HepG2 (cell line): ENCODE data around the gene GATB. TPM values are rescaled to one million over a fixed set of nuclear protein-coding genes. Genes with fewer than 3 reads are reported as not detected.

Experiments
- ATAC-seq: fragments of 200-7000 bp; cut with Tn5 transposase; 3 replicates; pipeline ENCODE4 v1.9.1; 2020; ENCODE audit warnings: mild to moderate bottlenecking, moderate library complexity
- BruUV-seq: library from RNA; stranded (reverse); fragments of 400-500 nt; replicated peaks from 2 replicates; lab custom pipeline; 2021; lab: Mats Ljungman, UMichigan
- CTCF ChIA-PET: fragments of 300-600 bp; formaldehyde crosslinking; extraction: SDS; loops from one replicate; lab custom pipeline; 2021; ENCODE audit warnings: low total read pairs, inconsistent platforms, low intra/inter-chr PET ratio; lab: Yijun Ruan, JAX
- POLR2A ChIA-PET: fragments of 350-600 bp; sonication (Branson Sonifier 250); formaldehyde crosslinking; loops from one replicate; lab custom pipeline; 2020; ENCODE audit warnings: antibody characterized with exemption, inconsistent platforms; lab: Yijun Ruan, JAX
- DNase-seq: peaks from one replicate; pipeline ENCODE4 v3.0.0-alpha.2; 2015; ENCODE audit warnings: low spot score
- FAIRE-seq: peaks from 3 replicates; lab custom pipeline; 2011; peaks lifted over from hg19 to GRCh38; lab: Jason Lieb, UNC
- H2AFZ ChIP-seq: one replicate; pipeline ENCODE4 v1.6.1; 2011; ENCODE audit warnings: low read length, inconsistent platforms
- H3K27ac ChIP-seq: fragments of 300-600 bp; 3 replicates; pipeline ENCODE4 v1.8.0; 2011; ENCODE audit warnings: mixed run types, mild to moderate bottlenecking, mixed read lengths, low read length, inconsistent platforms; ENCODE audit not compliant: insufficient read depth; ENCODE audit errors: extremely low read length
- H3K27me3 ChIP-seq, 2 experiments: fragments of 200-600 bp in 1 of 2; 2 replicates in 1 of 2; 3 replicates in 1 of 2; pipeline versions ENCODE4 v1.6.0 to v1.8.0; 2011; ENCODE audit warnings: low read length in 2 of 2, mild to moderate bottlenecking in 2 of 2, moderate library complexity in 2 of 2, inconsistent platforms in 1 of 2; ENCODE audit not compliant: insufficient read depth in 2 of 2, control insufficient read depth in 1 of 2
- H3K36me3 ChIP-seq, 2 experiments: fragments of 200-600 bp in 1 of 2; replicated peaks in 1 of 2; 2 replicates in 1 of 2; 3 replicates in 1 of 2; pipeline versions ENCODE4 v1.5.1 to v1.8.0; 2011; ENCODE audit warnings: low read length in 2 of 2, inconsistent platforms in 1 of 2; ENCODE audit not compliant: insufficient read depth in 2 of 2, control insufficient read depth in 1 of 2
- H3K4me1 ChIP-seq: 2 replicates; pipeline ENCODE4 v1.5.1; 2012; ENCODE audit warnings: low read length, inconsistent platforms; ENCODE audit not compliant: insufficient read depth
- H3K4me2 ChIP-seq: 2 replicates; pipeline ENCODE4 v1.6.0; 2011; ENCODE audit warnings: low read depth, low read length, inconsistent platforms
- H3K4me3 ChIP-seq, 3 experiments: fragments of 200-600 bp in 1 of 3; sonication (generic), shearing (Covaris generic) in 1 of 3; replicated peaks in 1 of 3; 2 replicates each; pipeline ENCODE4 v1.5.1; 2011 to 2016; ENCODE audit warnings: low read length in 3 of 3, inconsistent platforms in 2 of 3, low read depth in 2 of 3, mild to moderate bottlenecking in 2 of 3, control low read depth in 1 of 3, mixed read lengths in 1 of 3; ENCODE audit not compliant: insufficient read depth in 1 of 3
- H3K79me2 ChIP-seq: one replicate; pipeline ENCODE4 v1.6.1; 2011; ENCODE audit warnings: low read length, inconsistent platforms; ENCODE audit not compliant: insufficient read depth
- H3K9ac ChIP-seq: 2 replicates; pipeline ENCODE4 v1.6.0; 2011; ENCODE audit warnings: mild to moderate bottlenecking, low read depth, low read length, inconsistent platforms; ENCODE audit not compliant: insufficient read depth
- H3K9me3 ChIP-seq: 2 replicates; pipeline ENCODE4 v1.5.1; 2012; ENCODE audit warnings: mild to moderate bottlenecking, low read length
- H4K20me1 ChIP-seq: 2 replicates; pipeline ENCODE4 v1.6.0; 2011; ENCODE audit warnings: inconsistent platforms, mild to moderate bottlenecking, low read length, moderate library complexity; ENCODE audit not compliant: insufficient read depth
- AHDC1 ChIP-seq: sonication (generic); formaldehyde crosslinking; IDR thresholded peaks from 2 replicates; pipeline ENCODE4 v1.5.1; 2020; ENCODE audit warnings: mild to moderate bottlenecking, missing genetic modification reagents, borderline replicate concordance
- CC2D1A ChIP-seq: sonication (generic); formaldehyde crosslinking; IDR thresholded peaks from 2 replicates; pipeline ENCODE4 v1.8.1; 2023; ENCODE audit warnings: mild to moderate bottlenecking, missing genetic modification reagents
- DBP ChIP-seq: sonication (generic); formaldehyde crosslinking; IDR thresholded peaks from 2 replicates; pipeline ENCODE4 v1.4.0; 2020; ENCODE audit warnings: missing genetic modification reagents; ENCODE audit errors: not compliant biosample characterization
- DNMT1 ChIP-seq: sonication (generic); formaldehyde crosslinking; IDR thresholded peaks from 2 replicates; pipeline ENCODE4 v1.5.1; 2020; ENCODE audit warnings: mild to moderate bottlenecking, missing genetic modification reagents
- HNF4A ChIP-seq: sonication (generic); formaldehyde crosslinking; IDR thresholded peaks from 2 replicates; pipeline ENCODE4 v1.4.0; 2020; ENCODE audit warnings: missing genetic modification reagents
- HNRNPL ChIP-seq: fragments of 200-400 bp; formaldehyde crosslinking; IDR thresholded peaks from 2 replicates; pipeline ENCODE4 v1.6.1; 2017; ENCODE audit warnings: mild to moderate bottlenecking, low read depth, low read length
- HOXA9 ChIP-seq: sonication (generic); formaldehyde crosslinking; IDR thresholded peaks from 2 replicates; pipeline ENCODE4 v1.8.1; 2022; ENCODE audit warnings: missing genetic modification reagents, mild to moderate bottlenecking, moderate library complexity, borderline replicate concordance
- KAT8 ChIP-seq: IDR thresholded peaks from 2 replicates; pipeline ENCODE4 v1.6.1; 2016; ENCODE audit warnings: missing genetic modification reagents, missing compliant biosample characterization
- KDM5A ChIP-seq: fragments of 200-600 bp; sonication (generic); IDR thresholded peaks from 2 replicates; pipeline ENCODE4 v1.7.0; 2018; ENCODE audit warnings: antibody characterized with exemption, mild to moderate bottlenecking, low read length, borderline replicate concordance
- KLF16 ChIP-seq, 2 experiments: sonication (generic) in 1 of 2; formaldehyde crosslinking in 1 of 2; IDR thresholded peaks; 2 replicates each; pipeline versions ENCODE4 v1.6.1 to v1.8.0; 2016 to 2023; ENCODE audit warnings: missing genetic modification reagents in 2 of 2, missing compliant biosample characterization in 1 of 2
- MAFK ChIP-seq, 2 experiments: IDR thresholded peaks in 1 of 2; conservative IDR thresholded peaks in 1 of 2; 2 replicates each; pipeline ENCODE4 v1.6.1; 2011; ENCODE audit warnings: improper control_type of control experiment in 2 of 2, low read length in 2 of 2
- RBM39 ChIP-seq: fragments of 200-400 bp; formaldehyde crosslinking; IDR thresholded peaks from one replicate; pipeline ENCODE4 v1.6.1; 2018; ENCODE audit warnings: antibody characterized with exemption, mild to moderate bottlenecking, low read depth, low read length; ENCODE audit not compliant: poor library complexity, severe bottlenecking
- RFXANK ChIP-seq: IDR thresholded peaks from 2 replicates; pipeline ENCODE4 v1.6.1; 2016
- SNAI1 ChIP-seq: sonication (generic); formaldehyde crosslinking; IDR thresholded peaks from 2 replicates; pipeline ENCODE4 v1.5.0; 2020; ENCODE audit warnings: mild to moderate bottlenecking, missing genetic modification reagents, borderline replicate concordance
- SNAPC2 ChIP-seq: sonication (generic); formaldehyde crosslinking; IDR thresholded peaks from 2 replicates; pipeline ENCODE4 v1.8.1; 2022; ENCODE audit warnings: mild to moderate bottlenecking, missing genetic modification reagents
- SYNCRIP ChIP-seq: fragments of 200-400 bp; formaldehyde crosslinking; IDR thresholded peaks from 2 replicates; pipeline ENCODE4 v1.6.1; 2018; ENCODE audit warnings: mild to moderate bottlenecking, low read depth, low read length; ENCODE audit not compliant: insufficient read depth
- ZEB1 ChIP-seq: IDR thresholded peaks from 2 replicates; pipeline ENCODE4 v1.6.1; 2012; ENCODE audit warnings: mild to moderate bottlenecking, low read depth, inconsistent platforms; ENCODE audit not compliant: insufficient replicate concordance
- ZNF567 ChIP-seq: sonication (generic); formaldehyde crosslinking; IDR thresholded peaks from 2 replicates; pipeline ENCODE4 v1.8.1; 2023; ENCODE audit warnings: mild to moderate bottlenecking, missing genetic modification reagents, borderline replicate concordance
- ZNF619 ChIP-seq: sonication (generic); formaldehyde crosslinking; IDR thresholded peaks from 2 replicates; pipeline ENCODE4 v1.4.0; 2020; ENCODE audit warnings: mild to moderate bottlenecking, missing genetic modification reagents
- WGBS: methylation state at CpG from one replicate; pipeline ENCODE4 v1.1.6; 2017; ENCODE audit warnings: low lambda C conversion rate; 5-methylcytosine and 5-hydroxymethylcytosine counted together
- in situ Hi-C: cut with HindIII; loops from 2 replicates; pipeline ENCODE4 v1.10.0; 2017; ENCODE audit warnings: low pct_unique_long_range_greater_than_20kb; ENCODE audit not compliant: extremely low pct_ligation_motif_present
- intact Hi-C: fragments of 100-400 bp; cut with micrococcal nuclease; formaldehyde crosslinking; loops from one replicate; pipeline ENCODE4 v1.10.0; 2022; ENCODE audit not compliant: unreplicated experiment
- polyA plus RNA-seq, 8 experiments: library from polyadenylated mRNA; depleted of rRNA in 3 of 8; stranded (reverse) in 7 of 8; unstranded in 1 of 8; fragments of >200 nt; fragmentation: Illumina TruSeq in 4 of 8; extraction: Trizol in 4 of 8; gene quantifications; 2 replicates each; pipeline versions ENCODE4 v1.2.1 to v1.2.3, GENCODE V29; 2011 to 2016; ENCODE audit warnings: low read depth in 4 of 8, missing spikeins in 1 of 8, mixed read lengths in 1 of 8; ENCODE audit not compliant: insufficient read depth in 1 of 8
- total RNA-seq, 5 experiments: library from RNA; depleted of rRNA; stranded (reverse); fragments of >200 nt; fragmentation: Illumina TruSeq; extraction: Trizol; gene quantifications; 2 replicates each; pipeline ENCODE4 v1.2.3, GENCODE V29; 2016; ENCODE audit warnings: low read depth in 1 of 5

The GATB gene
- total and polyA plus RNA-seq, 2 of the 13 experiments (the other 11 are each of a cell fraction or from before 2014, with no cell fraction given): 32.3 to 32.4 TPM

GRCh38 chr4:151626751-151627150 lies 134.1 kb downstream of the GATB start:
- CTCF ChIA-PET: no interaction called here
- no peak for FAIRE-seq
- no TSS peak for BruUV-seq

GRCh38 chr4:151626228-151626627 lies 134.6 kb downstream of the GATB start:
- ATAC-seq (no peak), FAIRE-seq (no peak), DNase-seq (no peak)
- no peaks in the 10 kb centered on the region for H3K27me3 ChIP-seq
- no peak overlapping the region for H3K27ac ChIP-seq
- intact Hi-C loops: no loop called here
- H3K4me3 ChIP-seq: no peak overlapping the region
- 80% methylated on average over 3 of the region's 3 CpGs for WGBS
- in situ Hi-C loops: no loop called here
- no peaks in the 10 kb centered on the region for H4K20me1 ChIP-seq
- ChIA-PET POLR2A (no interaction called here), CTCF (no interaction called here)
- H3K79me2 ChIP-seq: no peaks in the 10 kb centered on the region
- no TSS peak for BruUV-seq
- H3K9me3 ChIP-seq: no peaks in the 10 kb centered on the region
- H3K4me2 ChIP-seq: no peak overlapping the region
- no peaks in the 10 kb centered on the region for H3K36me3 ChIP-seq
- H3K4me1 ChIP-seq: peaks cover 14% of the 10 kb centered on the region
- no peak overlapping the region for H3K9ac ChIP-seq
- no peak overlapping the region for H2AFZ ChIP-seq
- TF ChIP-seq KDM5A: no peak
- TF ChIP-seq DBP: no peak
- no peak for TF ChIP-seq AHDC1 (CRISPR knock-in tag)
- TF ChIP-seq SYNCRIP: no peak
- no peak for TF ChIP-seq MAFK (conservative IDR thresholded peaks at IDR 0.05 in 1 of 2, IDR thresholded peaks at IDR 0.05 in 1 of 2; ENCODE audit: low read length in 2 of 2)
- no peak for TF ChIP-seq HNRNPL
- no peak for TF ChIP-seq CC2D1A (CRISPR knock-in tag)
- TF ChIP-seq RBM39: no peak

More at GRCh38 chr4:151626751-151627150, 134.1 kb downstream of the GATB start:
- intact Hi-C loops: no loop called here
- no peaks in the 10 kb centered on the region for H3K79me2 ChIP-seq
- no peaks in the 10 kb centered on the region for H4K20me1 ChIP-seq
- no peak overlapping the region for H3K4me3 ChIP-seq
- no peak overlapping the region for H3K27ac ChIP-seq
- no peak overlapping the region for H3K4me2 ChIP-seq
- POLR2A ChIA-PET: no interaction called here
- no peak overlapping the region for H2AFZ ChIP-seq
- H3K4me1 ChIP-seq: peaks cover 14% of the 10 kb centered on the region
- TF ChIP-seq KLF16 (CRISPR knock-in tag; IDR thresholded peaks at IDR 0.05) (no peak), RFXANK (no peak), SNAPC2 (CRISPR knock-in tag) (no peak), HOXA9 (CRISPR knock-in tag) (no peak), KAT8 (CRISPR knock-in tag) (no peak), SNAI1 (CRISPR knock-in tag) (no peak), HNF4A (CRISPR knock-in tag) (no peak), ZNF619 (CRISPR knock-in tag) (no peak), ZNF567 (CRISPR knock-in tag) (no peak), DNMT1 (CRISPR knock-in tag) (no peak), ZEB1 (no peak)
- TF ChIP-seq, all 625 proteins: peak for 0
- WGBS: 43% methylated on average over 3 of the region's 3 CpGs
- Histone ChIP-seq H3K27me3 (no peaks in the 10 kb centered on the region), H3K9me3 (no peaks in the 10 kb centered on the region), H3K36me3 (no peaks in the 10 kb centered on the region), H3K9ac (no peak overlapping the region)
- in situ Hi-C loops: no loop called here
- DNase-seq (no peak), ATAC-seq (no peak)
